Keratinocyte (primary cell): ENCODE measurements around the gene RNF144A.

Experiments
- CTCF ChIP-seq, 3 experiments: IDR thresholded peaks in 1 of 3; conservative IDR thresholded peaks in 1 of 3; optimal IDR thresholded peaks in 1 of 3; 2 replicates in 2 of 3; 3 replicates in 1 of 3; pipeline versions ENCODE3 to v1.5.1; 2011; ENCODE audit warnings: low read length in 3 of 3, mild to moderate bottlenecking in 3 of 3, moderate library complexity in 2 of 3, control low read depth in 1 of 3, inconsistent platforms in 1 of 3; ENCODE audit not compliant: insufficient read depth in 2 of 3; ENCODE audit errors: extremely low read depth in 1 of 3
- EZH2 ChIP-seq: IDR thresholded peaks from one replicate; pipeline ENCODE4 v1.6.1; 2012; ENCODE audit warnings: inconsistent platforms, mild to moderate bottlenecking, low read length, moderate library complexity

- no peak for TF ChIP-seq CTCF (optimal IDR thresholded peaks at IDR 0.05 in 1 of 3, IDR thresholded peaks at IDR 0.05 in 1 of 3, conservative IDR thresholded peaks at IDR 0.05 in 1 of 3; ENCODE audit: extremely low read depth in 1 of 3, insufficient read depth in 2 of 3, low read length in 3 of 3)
- no peak for TF ChIP-seq EZH2
Observed at GRCh38 chr2:6971502-6971901, 54.3 kb downstream of the RNF144A start.
